Stimulated activated CD4-positive, alpha-beta T cell treated with anti-CD3 and anti-CD28 coated beads, TNF-alpha, amount 100 ng/mL, for 4 hours (primary cell): Measurements from ENCODE around the gene C1R.

Source experiments
- DNase-seq, 3 experiments: peaks; one replicate each; pipeline ENCODE4 v3.0.0-alpha.2; 2020; ENCODE audit warnings: low read depth in 3 of 3

C1R gene

GRCh38 chr12:7092229-7092985, at the start of gene C1R:
TSS of gene C1R (minus strand) at chr12:7092445. CDS start at chr12:7092388, 57 bp downstream.
- DNase-seq = peak; percentile 41 to 51 (median 50)

DNA sequence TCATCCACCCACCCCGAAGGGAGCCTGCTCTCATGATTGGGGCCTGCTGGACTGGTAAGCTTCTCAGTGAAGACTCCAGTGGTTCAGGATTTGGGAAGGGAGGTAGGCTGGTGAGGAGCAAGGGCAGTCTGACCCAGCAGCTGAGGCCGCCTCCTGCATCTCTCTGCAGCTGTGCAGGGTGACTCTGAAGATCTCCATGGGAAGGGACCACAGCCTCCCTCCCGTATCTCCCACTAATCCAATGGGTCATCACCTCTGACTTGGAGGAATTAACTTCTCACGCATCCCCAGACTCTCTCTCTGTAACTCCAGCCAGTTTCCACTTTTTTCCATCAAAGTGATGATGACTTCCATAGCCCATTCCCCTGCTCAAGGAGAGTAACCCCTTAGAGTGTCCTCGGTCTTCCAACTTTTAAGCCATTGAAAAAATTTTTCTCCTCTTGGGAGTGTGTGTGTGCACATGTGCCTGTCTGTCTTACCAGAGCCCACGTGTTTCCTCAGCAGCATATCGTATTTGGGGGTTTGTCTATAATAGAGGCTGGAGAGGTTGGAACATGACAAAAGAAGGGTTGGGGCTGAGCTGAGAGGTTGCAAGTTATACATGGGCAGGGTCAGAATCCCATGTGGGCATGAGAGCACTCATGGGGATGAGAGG, 49.2 kb upstream of the C1R start:
- no peak for DNase-seq

- no peak for DNase-seq
Measured at GRCh38 chr12:7139200-7139599, 47.0 kb upstream of the C1R start.

GRCh38 chr12:7137908-7138307, 45.7 kb upstream of the C1R start:
- DNase-seq = no peak

DNA sequence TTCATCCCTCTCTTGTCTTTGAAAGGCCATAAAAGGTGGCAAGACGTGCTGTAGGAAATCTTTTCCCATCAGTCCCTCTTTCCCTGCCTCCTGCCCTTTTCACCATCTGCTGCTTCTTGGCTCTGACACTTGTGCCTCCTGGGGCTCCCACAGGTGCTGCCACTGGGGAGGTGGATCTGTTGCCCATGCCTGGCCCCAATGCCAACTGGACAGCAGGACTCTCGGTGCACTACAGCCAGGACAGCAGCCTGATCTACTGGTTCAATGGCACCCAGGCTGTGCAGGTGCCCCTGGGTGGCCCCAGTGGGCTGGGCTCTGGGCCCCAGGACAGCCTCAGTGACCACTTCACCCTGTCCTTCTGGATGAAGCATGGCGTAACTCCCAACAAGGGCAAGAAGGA, 44.4 kb upstream of the C1R start:
- no peak for DNase-seq

DNA sequence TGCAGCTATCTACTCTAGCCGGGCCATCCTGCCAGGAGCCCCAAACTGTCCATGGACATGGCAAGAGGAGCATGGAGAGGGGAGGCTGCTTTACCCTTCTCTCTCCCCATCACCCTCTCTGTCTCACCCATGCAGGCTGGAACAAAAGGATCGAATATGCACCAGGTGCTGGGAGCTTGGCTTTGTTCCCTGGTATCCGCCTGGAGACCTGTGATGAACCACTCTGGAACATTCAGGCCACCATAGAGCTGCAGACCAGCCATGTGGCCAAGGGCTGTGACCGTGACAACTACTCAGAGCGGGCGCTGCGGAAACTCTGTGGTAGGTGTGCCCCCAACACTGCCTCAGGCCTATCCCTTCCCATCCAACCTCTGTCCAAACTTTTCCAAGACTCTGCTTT, 43.8 kb upstream of the C1R start:
- DNase-seq = no peak

DNA sequence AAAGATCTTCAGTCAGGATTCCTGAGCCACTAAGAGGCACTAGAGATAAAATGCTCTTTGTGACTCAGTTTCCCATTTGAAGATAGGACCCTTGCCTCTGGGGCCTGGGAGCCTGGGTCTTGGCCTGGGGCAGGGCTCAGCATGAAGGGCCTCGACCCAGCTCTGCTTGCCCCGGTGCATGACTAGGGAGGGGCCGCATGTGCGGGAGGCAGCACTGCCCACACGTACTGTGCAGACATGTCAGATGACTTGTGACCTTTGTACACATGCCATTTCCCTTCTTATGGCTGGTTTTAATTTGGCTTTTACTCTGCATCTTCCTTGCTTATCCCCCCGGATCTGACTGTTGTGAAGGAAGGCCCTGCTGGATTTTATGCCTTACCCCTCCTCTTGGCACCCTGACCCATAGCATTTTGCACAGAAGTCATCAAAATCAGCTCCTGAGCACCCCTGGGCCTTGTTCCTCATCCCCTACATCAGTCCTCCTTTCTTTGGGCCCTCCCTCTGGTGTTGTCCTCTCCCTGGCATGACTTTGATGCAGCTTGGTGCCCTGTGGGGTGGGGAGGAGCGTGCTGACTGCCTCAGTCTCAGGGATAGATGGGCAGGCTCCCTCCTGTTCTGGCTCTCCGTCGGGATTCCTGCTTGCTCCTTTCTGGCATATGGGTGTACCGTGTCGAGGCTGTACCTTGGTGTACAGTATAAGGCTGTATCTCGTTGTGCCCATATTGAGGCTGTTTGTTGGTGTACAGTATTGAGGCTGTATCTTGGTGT, 42.3 kb upstream of the C1R start:
- DNase-seq = no peak

- DNase-seq = no peak
Measured at GRCh38 chr12:7131502-7131866, 39.2 kb upstream of the C1R start.

DNA sequence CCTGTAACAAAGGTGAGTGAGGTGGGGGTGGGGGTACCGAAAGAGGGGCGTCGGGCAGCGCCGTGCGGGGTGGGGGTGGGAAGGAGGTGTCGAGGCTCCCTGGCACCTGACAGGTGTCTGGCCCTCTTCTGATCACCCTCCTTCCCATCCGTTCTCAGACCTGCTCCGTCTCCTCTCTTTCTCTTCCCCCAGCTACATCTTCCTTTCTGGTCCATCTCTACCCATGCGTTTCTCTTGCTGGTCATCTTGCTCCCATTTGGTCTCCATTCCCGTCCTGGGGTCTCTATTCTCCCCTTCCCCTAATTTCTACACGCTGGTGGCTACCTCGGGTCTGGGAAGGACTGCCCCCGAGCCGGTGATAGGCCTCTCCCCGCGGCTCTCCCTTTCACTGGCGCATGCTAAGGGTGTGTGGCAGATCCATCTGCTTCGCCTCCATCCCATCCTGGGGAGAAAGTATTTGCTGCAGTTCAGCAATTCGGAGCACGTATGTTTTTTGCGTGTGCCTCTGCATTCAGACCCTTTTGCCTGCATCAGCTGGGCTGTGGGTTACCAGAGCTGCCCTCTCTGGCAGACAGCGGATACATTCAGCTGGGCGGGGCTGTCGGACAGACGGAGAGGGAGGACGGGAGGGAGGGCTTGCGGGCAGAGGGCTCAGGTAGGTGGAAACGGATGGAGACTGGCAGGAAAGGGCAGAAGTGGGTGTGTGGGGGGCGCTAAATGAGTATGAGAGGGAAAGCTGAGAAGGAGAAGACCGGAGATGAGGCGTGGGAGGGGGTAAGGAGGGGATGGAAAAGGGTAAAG, 38.7 kb upstream of the C1R start:
- peak in 1 of 3 experiments; percentile 14 for DNase-seq

- DNase-seq = peak; percentile 76 to 78 (median 78)
Measured at GRCh38 chr12:7129872-7130691, 37.8 kb upstream of the C1R start, which contains the start of gene CLSTN3. TSS of gene CLSTN3 (plus strand) at chr12:7130371. CDS start at chr12:7130649, 278 bp downstream.

GRCh38 chr12:7129287-7129871, 37.1 kb upstream of the C1R start:
- no peak for DNase-seq

DNA sequence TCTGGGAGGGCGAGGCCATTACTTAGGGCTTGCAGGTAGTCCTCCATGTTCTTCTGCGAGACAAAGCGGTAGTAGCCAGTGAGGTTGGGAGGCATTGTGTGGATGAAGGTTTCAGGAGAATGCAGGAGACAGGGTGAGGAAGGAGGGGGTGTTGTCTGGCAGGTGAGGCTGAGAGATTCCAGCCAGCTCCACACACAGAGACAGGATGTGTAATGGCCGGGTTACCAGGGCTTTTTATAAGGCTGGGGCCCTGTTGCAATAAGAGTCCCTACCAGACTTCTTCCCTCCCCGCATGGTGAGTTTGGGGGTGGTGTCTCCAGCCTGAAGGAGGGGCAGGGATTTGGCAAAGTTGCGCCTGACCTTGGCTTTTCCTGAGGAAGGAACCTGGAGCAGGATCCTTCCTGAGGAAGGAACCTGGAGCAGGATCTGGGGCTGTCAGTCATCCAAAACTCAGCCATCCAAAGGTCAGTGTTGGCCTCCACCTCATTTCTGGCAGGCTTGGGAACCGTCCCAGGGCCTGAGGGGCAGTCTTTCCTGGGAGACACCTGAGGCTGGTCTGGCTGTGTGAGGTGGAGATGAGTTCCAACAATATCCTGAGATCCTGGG, 36.5 kb upstream of the C1R start, which contains the start of gene RBP5:
Gene RBP5 (minus strand): TSS at position 209 of the 606 bp plus-strand sequence. CDS start 114 bp downstream, at position 95.
- no peak for DNase-seq

GRCh38 chr12:7127916-7128626, 35.8 kb upstream of the C1R start:
- no peak for DNase-seq

- no peak for DNase-seq
Measured at GRCh38 chr12:7125632-7126227, 33.5 kb upstream of the C1R start.

DNA sequence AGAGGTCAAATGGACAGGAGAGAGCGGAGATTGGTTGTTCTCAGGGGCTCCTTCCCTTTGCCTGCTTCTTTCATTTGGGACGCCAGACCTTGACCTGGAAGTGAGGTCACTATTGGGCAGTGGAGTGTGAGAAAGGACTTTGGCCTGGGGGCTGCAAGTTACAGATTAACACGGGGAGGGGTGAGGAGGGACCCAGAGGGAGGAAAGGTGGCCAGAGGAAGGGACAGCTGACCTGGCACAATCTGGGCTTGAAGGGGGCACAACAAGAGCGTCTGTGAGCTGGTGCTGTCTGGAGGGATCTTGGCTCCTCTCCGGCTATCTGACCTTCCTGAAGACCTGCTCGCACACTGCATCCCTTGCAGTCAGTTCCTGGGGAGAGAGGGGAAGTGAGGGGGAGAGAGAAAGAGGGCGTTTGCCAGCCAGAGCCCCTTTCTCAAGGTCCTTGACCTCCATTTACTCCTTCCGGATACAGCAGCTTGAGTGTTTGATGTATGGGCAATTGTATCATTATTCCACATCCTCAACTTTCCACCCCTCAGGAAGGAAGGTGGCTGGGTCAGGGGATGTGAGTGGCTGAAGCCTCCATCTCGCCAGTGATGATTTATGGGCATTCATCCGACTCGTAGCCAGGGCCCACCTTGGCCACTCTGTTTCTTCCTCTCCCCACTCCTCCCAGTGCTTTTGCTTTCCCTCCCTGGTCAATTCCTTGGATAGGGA, 31.7 kb upstream of the C1R start:
- DNase-seq = no peak

DNA sequence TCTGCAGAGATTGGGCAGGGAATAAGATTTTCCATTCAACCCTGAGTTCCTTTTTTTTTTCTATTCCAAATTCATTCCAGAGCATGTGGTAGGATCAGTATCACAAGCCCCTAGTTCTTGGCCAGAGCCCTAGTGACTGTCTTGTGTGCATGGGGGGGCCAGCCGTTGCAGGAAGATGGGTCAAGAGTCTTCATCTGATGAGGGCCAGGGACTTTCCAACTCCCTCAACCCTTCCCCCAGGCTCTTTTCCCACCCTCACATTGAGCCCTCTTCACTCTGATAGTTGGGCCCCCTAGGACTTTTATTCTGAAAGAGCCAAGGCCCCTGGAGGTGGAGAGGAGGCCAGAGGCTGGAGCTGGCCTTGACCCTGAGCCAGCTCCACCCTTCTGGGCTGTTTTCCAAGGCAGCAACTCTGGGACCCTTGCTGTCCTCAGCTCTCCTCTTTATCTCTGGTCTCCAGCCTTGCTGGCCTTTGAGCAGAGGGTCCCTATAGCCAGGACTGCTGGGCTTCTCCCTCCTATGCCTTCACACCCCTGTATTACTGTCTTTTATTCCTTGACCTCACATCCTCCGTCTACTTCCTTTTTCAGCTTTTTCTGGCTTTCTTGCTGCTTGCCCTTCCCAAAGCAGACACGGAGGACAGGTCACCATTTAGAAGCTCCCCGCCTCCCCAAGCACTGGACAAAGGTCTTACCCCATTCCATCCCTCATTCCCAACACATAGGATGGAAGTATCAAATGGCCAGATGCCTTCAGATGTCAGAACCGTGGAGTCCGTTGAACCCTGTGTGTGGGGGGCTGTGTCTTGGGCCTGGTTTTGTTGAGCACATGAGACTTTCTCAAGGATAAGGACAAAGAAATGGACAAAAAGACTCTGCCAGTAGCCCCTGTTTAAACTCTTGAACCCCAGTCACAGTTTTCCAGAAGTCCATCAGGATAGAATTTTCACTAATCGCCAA, 30.8 kb upstream of the C1R start:
- DNase-seq = no peak

- no peak for DNase-seq
Measured at GRCh38 chr12:7121324-7121723, 29.1 kb upstream of the C1R start.
